Motor neuron (in vitro differentiated cells): ENCODE data around the gene MYCN. TPM values are rescaled to one million over a fixed set of nuclear protein-coding genes. Genes with fewer than 3 reads are reported as not detected.
"Not testable (repeated sequence)": the region's sequence is repeated elsewhere in the genome, so short reads cannot be mapped to it uniquely, and the experiment has no call there.

ENCODE experiments used
- ATAC-seq, 8 experiments: fragments of 200-7000 bp; cut with Tn5 transposase; replicated peaks in 6 of 8; 2 replicates each; pipeline ENCODE4 v1.8.0; 2021; ENCODE audit warnings: mild to moderate bottlenecking in 8 of 8, moderate library complexity in 8 of 8
- H3K27ac ChIP-seq, 2 donors: fragments of 250-450 bp; sonication (Bioruptor Pico); 2 replicates each; pipeline ENCODE4 v1.9.0; 2021; ENCODE audit warnings: antibody characterized with exemption in 2 of 2, mild to moderate bottlenecking in 2 of 2, moderate library complexity in 1 of 2
- H3K4me1 ChIP-seq, 2 donors: fragments of 250-450 bp; sonication (Bioruptor Pico); replicated peaks in 1 of 2; 2 replicates each; pipeline ENCODE4 v1.6.1; 2021; ENCODE audit warnings: antibody characterized with exemption in 2 of 2, mild to moderate bottlenecking in 2 of 2, moderate library complexity in 1 of 2
- H3K4me3 ChIP-seq, 5 donors: fragments of 250-450 bp; sonication (Bioruptor Pico); 2 replicates each; pipeline ENCODE4 v1.9.0; 2021; ENCODE audit warnings: antibody characterized with exemption in 5 of 5, mild to moderate bottlenecking in 5 of 5, moderate library complexity in 4 of 5
- WGBS, 10 experiments: fragments of 450-650 bp; shearing (Covaris generic); methylation state at CpG; one replicate each; pipeline ENCODE4 v1.0.0; 2022; 5-methylcytosine and 5-hydroxymethylcytosine counted together
- in situ Hi-C, 9 experiments: fragments of 400-800 bp; cut with MboI; loops; one replicate each; pipeline ENCODE4 v1.15.0; 2021; ENCODE audit warnings: low sequenced_read_pairs in 9 of 9, low pct_unique_long_range_greater_than_20kb in 2 of 9; ENCODE audit not compliant: unreplicated experiment in 9 of 9
- total RNA-seq, 8 experiments: library from RNA; unstranded; fragments of 300-600 nt; gene quantifications; 2 replicates each; pipeline versions ENCODE4 v1.2.3 to v1.2.4, GENCODE V29; 2022

MYCN gene
- total RNA-seq, 8 experiments from 2014 or later = 0.31 to 55.9 (median 17.9) TPM; not detected in 2

DNA sequence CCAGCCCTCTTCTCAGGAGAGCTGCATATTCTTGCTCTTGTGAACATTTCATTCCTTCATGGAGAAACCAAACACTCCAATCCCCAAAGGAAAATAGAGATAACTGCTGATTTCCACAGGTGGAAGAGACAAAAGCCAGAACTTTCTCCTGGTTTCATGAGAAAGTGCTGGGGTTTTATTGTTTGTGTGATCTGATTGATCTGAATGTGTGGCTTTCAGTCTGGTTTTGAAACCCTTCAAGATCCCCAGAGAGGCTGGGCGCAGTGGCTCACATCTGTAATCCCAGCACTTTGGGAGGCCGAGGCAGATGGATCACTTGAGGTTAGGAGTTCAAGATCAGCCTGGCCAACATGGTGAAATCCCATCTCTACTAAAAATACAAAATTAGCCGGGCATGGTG lies 11.3 kb upstream of the MYCN start:
- not testable (repeated sequence) for H3K4me1 ChIP-seq, H3K27ac ChIP-seq, H3K4me3 ChIP-seq, ATAC-seq
- 20 to 100% (median 92%) methylated on average over 1 to 3 of the region's 3 CpGs; no CpG with 5 or more reads in 4 of the 10 experiments for WGBS, 10 experiments
- in situ Hi-C loops = loop anchor here (25.0 kb wide), 5 partner anchors 292 to 833 kb away; no protein-coding TSS in a partner anchor

DNA sequence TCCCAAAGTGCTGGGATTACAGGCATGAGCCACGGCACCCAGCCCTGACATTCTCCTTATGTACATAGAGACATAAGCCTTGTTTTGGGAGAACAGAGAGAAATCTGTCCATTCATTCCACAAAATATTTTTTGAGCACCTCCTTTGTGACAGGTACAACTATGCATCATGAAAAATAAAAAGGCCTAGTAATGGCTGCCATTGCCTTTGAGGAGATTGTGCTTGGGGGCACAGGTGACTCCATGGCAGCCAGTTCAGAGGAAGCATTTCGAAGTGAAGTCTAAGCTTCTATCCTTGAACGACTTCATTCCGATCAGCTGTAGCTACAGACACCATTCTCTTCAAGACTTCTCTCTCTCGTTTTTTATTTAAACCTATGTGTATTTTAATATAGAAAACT lies 10.5 kb upstream of the MYCN start:
- WGBS, 10 experiments = 29 to 96% (median 67%) methylated on average over 1 to 4 of the region's 5 CpGs; no CpG with 5 or more reads in 1 of the 10 experiments
- no peak for ATAC-seq
- in situ Hi-C loops = loop anchor here (10.0 to 25.0 kb wide), 7 partner anchors 285 to 832 kb away; no protein-coding TSS in a partner anchor
- Histone ChIP-seq H3K4me3 (no peak overlapping the region), H3K27ac (no peak overlapping the region), H3K4me1 (no peaks in the 10 kb centered on the region)

DNA sequence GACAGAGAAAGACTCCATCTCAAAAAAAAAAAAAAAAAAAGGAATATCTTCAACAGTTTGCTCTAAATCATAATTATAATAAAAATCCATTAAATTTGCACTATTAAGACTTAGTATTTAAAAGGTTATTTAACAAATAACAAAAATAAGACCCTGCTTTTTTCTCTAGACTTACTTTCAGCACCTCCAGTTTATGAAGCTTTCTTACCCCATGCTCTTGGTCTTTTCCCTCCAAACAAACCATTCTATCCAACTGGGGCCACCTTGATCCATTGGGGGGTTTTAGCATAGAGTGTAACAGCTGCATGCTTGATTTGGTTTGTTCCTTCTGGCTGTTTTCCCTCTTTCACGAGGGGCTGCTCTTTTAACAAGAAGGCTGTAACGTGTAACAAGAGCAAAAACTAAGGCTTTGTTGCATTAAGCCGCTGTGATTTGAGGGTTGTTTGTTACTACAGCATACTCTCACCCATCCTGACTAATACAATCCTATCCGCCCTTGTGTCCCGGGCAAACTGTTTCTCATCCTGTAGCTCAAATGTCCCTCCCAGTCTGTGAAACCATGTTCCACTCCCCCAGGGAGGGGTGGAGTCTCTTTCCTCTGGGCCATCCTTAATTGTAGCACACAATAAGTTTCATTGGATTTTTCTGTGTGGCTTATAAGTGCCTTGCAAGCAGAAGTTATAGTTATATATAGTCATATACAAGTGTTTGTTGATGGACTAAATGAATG lies 9.6 kb upstream of the MYCN start:
- ATAC-seq = no peak
- Histone ChIP-seq H3K4me3 (no peak overlapping the region), H3K27ac (no peak overlapping the region), H3K4me1 (no peaks in the 10 kb centered on the region)
- WGBS, 10 experiments = 10 to 100% (median 89%) methylated on average over 1 to 4 of the region's 5 CpGs; no CpG with 5 or more reads in 3 of the 10 experiments
- in situ Hi-C loops = loop anchor here (10.0 to 25.0 kb wide), 7 partner anchors 286 to 832 kb away; no protein-coding TSS in a partner anchor

DNA sequence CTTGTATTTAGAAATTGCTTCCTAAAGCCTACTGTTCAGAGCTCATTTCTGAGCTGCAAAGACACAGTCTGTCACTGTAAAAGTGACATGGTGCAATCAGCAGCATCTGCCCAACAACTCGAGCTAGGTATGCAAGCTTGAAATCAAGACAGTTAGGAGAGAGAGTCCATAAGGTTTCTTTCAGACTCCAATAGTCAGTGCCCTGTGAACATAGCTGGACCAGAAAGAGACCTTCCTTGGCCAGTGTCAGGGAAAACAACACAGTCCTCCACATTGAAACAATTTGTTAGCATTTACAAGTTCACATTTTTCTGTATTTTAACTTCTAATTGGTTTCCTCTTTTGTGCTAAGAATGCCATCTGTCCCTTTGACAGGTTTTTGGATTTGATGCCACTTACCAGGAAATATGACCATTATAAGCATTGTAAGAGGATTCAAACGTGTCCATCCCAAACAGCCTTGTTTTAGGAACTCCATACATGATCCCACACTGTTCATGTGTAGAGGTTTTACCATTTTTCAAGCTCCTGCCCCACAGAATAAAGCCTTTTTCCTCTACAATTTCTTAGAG lies 8.9 kb upstream of the MYCN start:
- no peaks in the 10 kb centered on the region for H3K4me1 ChIP-seq
- 0 to 100% (median 40%) methylated on average over 1 to 2 of the region's 2 CpGs; no CpG with 5 or more reads in 2 of the 10 experiments for WGBS, 10 experiments
- no peak overlapping the region for H3K4me3 ChIP-seq
- in situ Hi-C loops = loop anchor here (10.0 to 25.0 kb wide), 7 partner anchors 287 to 831 kb away; no protein-coding TSS in a partner anchor
- H3K27ac ChIP-seq = no peak overlapping the region
- ATAC-seq = no peak

GRCh38 chr2:15931950-15932349 lies 8.4 kb upstream of the MYCN start:
- in situ Hi-C loops = loop anchor here (10.0 to 25.0 kb wide), 7 partner anchors 287 to 830 kb away; no protein-coding TSS in a partner anchor

DNA sequence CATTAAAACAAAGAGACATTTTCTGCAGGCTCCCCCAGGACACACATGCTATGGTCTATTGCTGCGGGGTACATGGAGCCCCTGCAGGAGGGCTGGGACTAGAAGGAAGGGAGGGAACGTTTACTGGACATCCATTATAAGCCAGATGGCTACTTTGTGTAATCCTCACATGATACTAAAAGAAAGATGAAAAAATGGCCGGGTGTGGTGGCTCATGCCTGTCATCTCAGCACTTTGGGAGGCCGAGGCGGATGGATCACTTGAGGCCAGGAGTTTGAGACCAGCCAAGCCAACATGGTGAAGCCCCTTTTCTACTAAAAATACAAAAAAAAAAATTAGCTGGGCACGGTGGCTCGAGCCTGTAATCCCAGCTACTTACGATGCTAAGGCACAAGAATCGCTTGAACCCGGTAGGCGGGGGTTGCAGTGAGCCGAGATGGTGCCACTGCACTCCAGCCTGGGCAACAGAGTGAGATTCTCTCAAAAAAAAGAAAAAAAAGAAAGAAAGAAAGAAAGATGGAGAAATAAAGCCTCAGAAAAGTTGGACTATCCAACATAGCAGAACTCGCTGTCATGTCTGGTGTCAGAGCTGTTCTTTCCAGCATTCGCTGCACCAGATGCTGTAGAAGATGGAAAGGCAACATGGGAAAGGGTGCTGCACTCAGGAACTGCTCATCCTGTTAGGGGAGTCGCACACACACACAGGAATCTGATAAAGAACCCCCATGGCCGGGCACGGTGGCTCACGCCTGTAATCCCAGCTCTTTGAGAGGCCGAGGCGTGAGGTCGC lies 7.8 kb upstream of the MYCN start:
- no peak for ATAC-seq
- no peaks in the 10 kb centered on the region for H3K4me1 ChIP-seq
- no peak overlapping the region for H3K4me3 ChIP-seq
- in situ Hi-C loops = loop anchor here (10.0 to 25.0 kb wide), 7 partner anchors 288 to 830 kb away; no protein-coding TSS in a partner anchor
- no peak overlapping the region for H3K27ac ChIP-seq
- WGBS, 10 experiments = 29 to 100% (median 86%) methylated on average over 1 to 14 of the region's 21 CpGs

More at GRCh38 chr2:15931950-15932349, 8.4 kb upstream of the MYCN start:
- no peak overlapping the region for H3K27ac ChIP-seq
- WGBS, 10 experiments = 11 to 100% (median 89%) methylated on average over 1 to 5 of the region's 5 CpGs; no CpG with 5 or more reads in 1 of the 10 experiments
- H3K4me1 ChIP-seq = no peaks in the 10 kb centered on the region
- ATAC-seq = no peak
- no peak overlapping the region for H3K4me3 ChIP-seq

DNA sequence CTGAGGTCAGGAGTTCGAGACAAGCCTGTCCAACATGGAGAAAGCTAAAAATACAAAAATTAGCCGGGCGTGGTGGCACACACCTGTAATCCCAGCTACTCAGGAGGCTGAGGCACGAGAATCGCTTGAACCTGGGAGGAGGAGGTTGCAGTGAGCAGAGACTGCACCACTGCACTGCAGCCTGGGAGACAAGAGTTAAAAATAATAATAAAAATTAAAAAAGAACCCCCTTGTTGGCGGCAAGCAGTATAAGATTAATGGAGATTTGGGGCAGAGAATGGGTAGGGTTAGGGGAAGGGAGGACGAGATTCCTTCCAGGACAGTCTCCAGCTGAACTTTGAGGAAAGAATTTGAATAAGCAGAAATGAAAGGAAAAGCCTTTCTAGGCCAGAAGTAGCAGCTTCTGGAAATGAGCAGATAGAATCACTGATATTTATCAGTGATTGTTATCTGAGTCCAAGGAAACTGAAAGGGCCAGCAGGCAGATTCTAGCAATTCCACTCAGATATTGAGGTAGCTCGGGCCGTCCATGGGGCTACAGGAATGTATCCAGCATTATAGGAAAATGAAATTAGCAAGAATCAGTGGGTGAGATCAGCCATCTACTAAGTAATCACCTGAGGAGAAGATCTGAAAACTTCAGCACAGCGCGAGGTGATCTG lies 7.0 kb upstream of the MYCN start:
- no peak for ATAC-seq
- Histone ChIP-seq H3K27ac (no peak overlapping the region), H3K4me3 (no peak overlapping the region), H3K4me1 (no peaks in the 10 kb centered on the region)
- WGBS, 10 experiments = 9 to 100% (median 90%) methylated on average over 1 to 8 of the region's 11 CpGs
- in situ Hi-C loops = loop anchor here (10.0 to 25.0 kb wide), 7 partner anchors 289 to 829 kb away; no protein-coding TSS in a partner anchor

DNA sequence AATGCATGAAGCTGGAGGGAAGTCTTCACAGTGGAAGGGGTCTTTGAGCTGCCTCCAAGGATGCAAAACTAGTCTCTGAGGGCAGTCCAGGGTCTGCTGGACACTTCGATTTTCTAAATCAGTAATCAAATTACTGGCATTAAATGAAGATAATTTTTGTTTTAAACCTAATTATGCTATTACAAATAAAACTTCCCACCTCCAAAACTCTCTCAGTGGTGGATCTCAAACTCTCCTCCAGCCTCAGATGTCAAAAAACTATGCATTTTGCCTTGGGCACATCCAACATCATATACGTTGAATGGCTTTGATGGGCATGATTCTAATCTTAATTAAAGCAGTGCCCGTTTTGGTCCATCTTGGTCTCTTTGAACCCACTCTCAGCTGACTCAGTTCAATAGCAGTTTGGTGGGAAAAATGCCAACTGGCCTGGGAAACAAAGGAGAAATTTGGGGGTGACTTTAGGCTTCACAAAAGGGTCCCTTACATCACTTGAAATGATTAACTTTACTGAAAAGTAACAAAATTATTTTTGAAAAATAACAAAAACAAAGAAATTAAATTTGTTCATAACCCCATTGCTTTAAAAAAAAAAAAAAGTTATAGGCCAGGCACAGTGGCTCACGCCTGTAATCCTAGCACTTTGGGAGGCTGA lies 5.9 kb upstream of the MYCN start:
- in situ Hi-C loops = loop anchor here (10.0 to 25.0 kb wide), 7 partner anchors 290 to 828 kb away; no protein-coding TSS in a partner anchor
- H3K27ac ChIP-seq = no peak overlapping the region
- ATAC-seq = no peak
- H3K4me3 ChIP-seq = no peak overlapping the region
- 28 to 93% (median 84%) methylated on average over 2 to 4 of the region's 4 CpGs; no CpG with 5 or more reads in 2 of the 10 experiments for WGBS, 10 experiments
- H3K4me1 ChIP-seq = peaks cover 7 to 10% of the 10 kb centered on the region in 2 donors

GRCh38 chr2:15935189-15935588 lies 5.2 kb upstream of the MYCN start:
- Histone ChIP-seq H3K4me3 (no peak overlapping the region), H3K27ac (no peak overlapping the region), H3K4me1 (peaks cover 7 to 12% of the 10 kb centered on the region in 2 donors)
- in situ Hi-C loops = loop anchor here (10.0 to 25.0 kb wide), 7 partner anchors 290 to 827 kb away; no protein-coding TSS in a partner anchor
- ATAC-seq = no peak
- 24 to 100% (median 88%) methylated on average over 1 to 4 of the region's 6 CpGs; no CpG with 5 or more reads in 1 of the 10 experiments for WGBS, 10 experiments

- peaks cover 7 to 12% of the 10 kb centered on the region in 2 donors for H3K4me1 ChIP-seq
- no peak overlapping the region for H3K27ac ChIP-seq
- ATAC-seq = no peak
- in situ Hi-C loops = loop anchor here (10.0 to 25.0 kb wide), 7 partner anchors 291 to 827 kb away; no protein-coding TSS in a partner anchor
- WGBS, 10 experiments = 0 to 100% (median 40%) methylated on average over 1 to 3 of the region's 4 CpGs; no CpG with 5 or more reads in 1 of the 10 experiments
- no peak overlapping the region for H3K4me3 ChIP-seq
These were observed 4.7 kb upstream of the MYCN start for GRCh38 chr2:15935675-15936074.

DNA sequence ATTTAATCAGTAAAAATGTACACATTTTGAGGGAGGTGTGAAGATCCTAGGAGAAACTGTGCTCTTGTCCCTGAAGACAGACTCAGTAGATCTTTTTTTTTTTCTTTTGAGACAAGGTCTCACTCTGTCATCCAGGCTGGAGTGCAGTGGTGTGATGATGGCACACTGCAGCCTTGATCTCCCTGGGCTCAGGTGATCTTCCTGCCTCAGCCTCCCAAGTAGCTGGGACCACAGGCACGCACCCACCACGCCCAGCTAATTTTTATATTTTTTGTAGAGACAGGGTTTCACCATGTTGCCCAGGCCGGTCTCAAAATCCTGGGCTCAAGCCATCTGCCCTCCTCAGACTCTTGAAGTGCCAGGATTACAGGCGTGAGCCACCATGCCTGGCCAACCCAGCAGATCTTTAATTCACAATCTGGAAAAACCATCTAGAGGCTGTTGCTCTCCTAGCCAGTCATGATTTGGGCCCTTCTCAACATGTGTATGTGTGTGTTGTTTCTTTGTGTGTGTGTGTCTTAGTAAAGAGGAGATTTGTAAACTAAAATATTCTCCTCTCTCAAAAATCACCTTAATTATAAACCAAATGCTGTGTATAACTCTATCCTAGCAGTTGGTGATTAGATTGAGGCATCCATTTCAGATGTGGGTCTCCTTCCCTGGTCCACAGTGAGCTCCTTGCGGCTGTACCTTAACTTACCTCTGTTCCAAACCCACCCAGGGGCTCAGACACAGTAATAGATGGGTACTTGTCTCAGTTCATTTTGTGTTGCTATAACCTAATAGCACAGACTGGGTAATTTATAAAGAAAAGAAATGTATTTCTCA lies 3.9 kb upstream of the MYCN start:
- H3K27ac ChIP-seq = no peak overlapping the region
- ATAC-seq = no peak
- H3K4me1 ChIP-seq = peaks cover 7 to 12% of the 10 kb centered on the region in 2 donors
- 33 to 100% (median 67%) methylated on average over 1 to 4 of the region's 5 CpGs; no CpG with 5 or more reads in 2 of the 10 experiments for WGBS, 10 experiments
- no peak overlapping the region for H3K4me3 ChIP-seq
- in situ Hi-C loops = loop anchor here (10.0 to 25.0 kb wide), 7 partner anchors 292 to 826 kb away; no protein-coding TSS in a partner anchor
